CD4-positive, alpha-beta T cell treated with Interferon alpha-2 for 1 hour (primary cell): ENCODE results near the gene ZDHHC24.
A peak's percentile ranks its signal among the peaks of the same experiment; 100 is the strongest.
"Not testable (repeated sequence)": the region's sequence is repeated elsewhere in the genome, so short reads cannot be mapped to it uniquely, and the experiment has no call there.

Experiments used
- DNase-seq, 2 donors: peaks; one replicate each; pipeline ENCODE4 v3.0.0-alpha.2; 2020 to 2022

The ZDHHC24 gene

GRCh38 chr11:66545701-66546367 is at the start of gene ZDHHC24:
TSS of gene ZDHHC24 (minus strand) at chr11:66546048. CDS start at chr11:66546003, 45 bp downstream.
- DNase-seq = peak; percentile 89 to 91

- DNase-seq = no peak
Measured at GRCh38 chr11:66595245-66595904, 49.5 kb upstream of the ZDHHC24 start.

GRCh38 chr11:66593650-66594049 is 47.8 kb upstream of the ZDHHC24 start:
- no peak for DNase-seq

- DNase-seq = no peak
Measured at GRCh38 chr11:66593303-66593635, 47.4 kb upstream of the ZDHHC24 start.

- DNase-seq = peak; percentile 99
Measured at GRCh38 chr11:66592457-66593302, 46.8 kb upstream of the ZDHHC24 start, which contains the start of the genes CCDC87 and CCS. TSS of gene CCDC87 (minus strand) at chr11:66593063. CDS start at chr11:66593015, 48 bp downstream. TSS of gene CCS (plus strand) at chr11:66593185. CDS start at chr11:66593262, 77 bp downstream.

- no peak for DNase-seq
Measured at GRCh38 chr11:66591175-66591574, 45.3 kb upstream of the ZDHHC24 start.

- DNase-seq = no peak
Measured at GRCh38 chr11:66589996-66590675, 44.3 kb upstream of the ZDHHC24 start.

GRCh38 chr11:66589315-66589714 is 43.5 kb upstream of the ZDHHC24 start:
- not testable (repeated sequence) for DNase-seq

- DNase-seq = no peak
Measured at GRCh38 chr11:66586136-66586535, 40.3 kb upstream of the ZDHHC24 start.

GRCh38 chr11:66585447-66585846 is 39.6 kb upstream of the ZDHHC24 start:
- not testable (repeated sequence) for DNase-seq

- DNase-seq = not testable (repeated sequence)
Measured at GRCh38 chr11:66582565-66583147, 36.8 kb upstream of the ZDHHC24 start.

GRCh38 chr11:66581261-66581660 is 35.4 kb upstream of the ZDHHC24 start:
- no peak for DNase-seq

- DNase-seq = no peak
Measured at GRCh38 chr11:66580803-66581202, 35.0 kb upstream of the ZDHHC24 start.

- DNase-seq = peak; percentile 72 to 79
Measured at GRCh38 chr11:66579017-66579606, 33.3 kb upstream of the ZDHHC24 start.

- no peak for DNase-seq
Measured at GRCh38 chr11:66570850-66571180, 25.0 kb upstream of the ZDHHC24 start.

GRCh38 chr11:66570079-66570849 is 24.4 kb upstream of the ZDHHC24 start:
- no peak for DNase-seq

- no peak for DNase-seq
Measured at GRCh38 chr11:66569076-66569475, 23.2 kb upstream of the ZDHHC24 start.

- peak; percentile 77 to 80 for DNase-seq
Measured at GRCh38 chr11:66568124-66568916, 22.5 kb upstream of the ZDHHC24 start, which contains the start of gene CTSF. TSS of gene CTSF (minus strand) at chr11:66568606. CDS start at chr11:66568486, 120 bp downstream.

GRCh38 chr11:66567787-66568123 is 21.9 kb upstream of the ZDHHC24 start:
- no peak for DNase-seq

GRCh38 chr11:66566221-66566620 is 20.4 kb upstream of the ZDHHC24 start:
- DNase-seq = no peak

GRCh38 chr11:66564984-66565383 is 19.1 kb upstream of the ZDHHC24 start:
- DNase-seq = no peak
